Measurements from ENCODE around the gene DLX5. TPM values are rescaled to one million over a fixed set of nuclear protein-coding genes. Genes with fewer than 3 reads are reported as not detected.
"Not testable (repeated sequence)": the region's sequence is repeated elsewhere in the genome, so short reads cannot be mapped to it uniquely, and the experiment has no call there.

The DLX5 gene
- total RNA-seq = not detected

- ATAC-seq = no peak
- Mint-ChIP-seq H3K9me3 (ENCODE audit: low read depth) (no peaks in the 10 kb centered on the region), H3K27ac (peak within 1 kb of the TSS; percentile 64), H3K36me3 (peaks cover 3% of the 10 kb centered on the region), H3K27me3 (peaks cover 89% of the 10 kb centered on the region), H3K4me1 (peaks cover 25% of the 10 kb centered on the region), H3K4me3 (peak within 1 kb of the TSS; percentile 9)
- CTCF ChIA-PET = interaction anchor here (1.0 kb wide), 1 partner anchor 11 kb away, joined by 3 read pairs; no protein-coding TSS in a partner anchor
- DNase-seq = no peak
These were observed at the start of gene DLX5 for GRCh38 chr7:97024209-97025129. TSS of gene DLX5 (minus strand) at chr7:97024831. CDS start at chr7:97024623, 208 bp downstream.

- DNase-seq; CTCF ChIA-PET; H3K9me3 Mint-ChIP-seq (ENCODE audit: low read depth); H3K4me3 Mint-ChIP-seq; H3K36me3 Mint-ChIP-seq; H3K27ac Mint-ChIP-seq; ATAC-seq; H3K4me1 Mint-ChIP-seq: not testable (repeated sequence)
- H3K27me3 Mint-ChIP-seq = peaks cover 42% of the 10 kb centered on the region
These were observed 47.4 kb upstream of the DLX5 start for GRCh38 chr7:97072025-97072424.

DNA sequence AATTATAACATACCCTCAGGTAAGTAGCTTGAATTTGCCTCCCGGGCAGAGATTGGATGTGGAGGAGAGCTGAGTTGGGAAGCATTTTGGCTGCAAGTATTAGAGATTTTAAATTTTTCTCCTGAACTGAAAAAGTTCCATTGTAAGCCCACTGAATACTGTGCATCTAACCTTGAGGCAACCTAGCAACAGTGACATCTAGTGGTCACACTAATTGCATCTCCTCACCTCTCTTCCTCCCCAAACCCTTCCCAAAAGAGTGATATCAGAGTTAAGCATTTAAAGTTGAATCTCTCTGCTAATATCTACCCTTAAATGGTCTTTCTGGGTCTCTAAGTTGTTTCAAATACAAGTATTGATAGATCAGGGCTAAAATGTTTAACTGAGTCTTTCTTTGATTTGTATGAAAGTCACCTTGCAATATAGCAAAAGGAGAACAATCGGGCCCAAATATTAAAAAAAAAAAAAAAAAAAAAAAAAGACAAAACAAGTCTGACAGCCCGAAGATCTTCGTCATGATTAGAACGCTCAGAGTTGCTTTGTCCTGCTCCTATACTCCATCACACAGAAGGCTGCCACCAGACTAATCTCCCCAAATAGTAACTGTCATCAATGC, 40.4 kb upstream of the DLX5 start:
- Mint-ChIP-seq H3K36me3 (no peaks in the 10 kb centered on the region), H3K4me3 (no peak overlapping the region), H3K9me3 (ENCODE audit: low read depth) (no peaks in the 10 kb centered on the region), H3K4me1 (no peaks in the 10 kb centered on the region), H3K27ac (no peak overlapping the region), H3K27me3 (peaks cover 12% of the 10 kb centered on the region)
- DNase-seq (no peak), ATAC-seq (peak; percentile 63)
- CTCF ChIA-PET = interaction anchor here (0.9 to 1.2 kb wide), 4 partner anchors 11 to 39 kb away, joined by 3 to 4 read pairs (median 4); no protein-coding TSS in a partner anchor

GRCh38 chr7:97064020-97064419, 39.4 kb upstream of the DLX5 start:
- Mint-ChIP-seq H3K27me3 (peaks cover 9% of the 10 kb centered on the region), H3K36me3 (no peaks in the 10 kb centered on the region), H3K4me3 (no peak overlapping the region), H3K4me1 (no peaks in the 10 kb centered on the region), H3K9me3 (ENCODE audit: low read depth) (no peaks in the 10 kb centered on the region), H3K27ac (no peak overlapping the region)
- DNase-seq = no peak
- ATAC-seq = no peak
- CTCF ChIA-PET = interaction anchor here (0.7 to 1.2 kb wide), 3 partner anchors 10 to 36 kb away, joined by 3 to 4 read pairs (median 3); no protein-coding TSS in a partner anchor

- peaks cover 43% of the 10 kb centered on the region for H3K27me3 Mint-ChIP-seq
- H3K27ac Mint-ChIP-seq = no peak overlapping the region
- ATAC-seq = no peak
- no peak for DNase-seq
- H3K4me3 Mint-ChIP-seq = no peak overlapping the region
- no peaks in the 10 kb centered on the region for H3K36me3 Mint-ChIP-seq
- H3K9me3 Mint-ChIP-seq (ENCODE audit: low read depth) = no peaks in the 10 kb centered on the region
- CTCF ChIA-PET = no interaction called here
- no peaks in the 10 kb centered on the region for H3K4me1 Mint-ChIP-seq
These were observed 18.6 kb upstream of the DLX5 start for GRCh38 chr7:97043281-97043680.

GRCh38 chr7:97039374-97040065, 14.9 kb upstream of the DLX5 start:
- Mint-ChIP-seq H3K4me3 (no peak overlapping the region), H3K27me3 (peaks cover 46% of the 10 kb centered on the region), H3K36me3 (no peaks in the 10 kb centered on the region), H3K27ac (no peak overlapping the region), H3K4me1 (no peaks in the 10 kb centered on the region), H3K9me3 (ENCODE audit: low read depth) (no peaks in the 10 kb centered on the region)
- ATAC-seq (no peak), DNase-seq (no peak)
- CTCF ChIA-PET = no interaction called here

DNA sequence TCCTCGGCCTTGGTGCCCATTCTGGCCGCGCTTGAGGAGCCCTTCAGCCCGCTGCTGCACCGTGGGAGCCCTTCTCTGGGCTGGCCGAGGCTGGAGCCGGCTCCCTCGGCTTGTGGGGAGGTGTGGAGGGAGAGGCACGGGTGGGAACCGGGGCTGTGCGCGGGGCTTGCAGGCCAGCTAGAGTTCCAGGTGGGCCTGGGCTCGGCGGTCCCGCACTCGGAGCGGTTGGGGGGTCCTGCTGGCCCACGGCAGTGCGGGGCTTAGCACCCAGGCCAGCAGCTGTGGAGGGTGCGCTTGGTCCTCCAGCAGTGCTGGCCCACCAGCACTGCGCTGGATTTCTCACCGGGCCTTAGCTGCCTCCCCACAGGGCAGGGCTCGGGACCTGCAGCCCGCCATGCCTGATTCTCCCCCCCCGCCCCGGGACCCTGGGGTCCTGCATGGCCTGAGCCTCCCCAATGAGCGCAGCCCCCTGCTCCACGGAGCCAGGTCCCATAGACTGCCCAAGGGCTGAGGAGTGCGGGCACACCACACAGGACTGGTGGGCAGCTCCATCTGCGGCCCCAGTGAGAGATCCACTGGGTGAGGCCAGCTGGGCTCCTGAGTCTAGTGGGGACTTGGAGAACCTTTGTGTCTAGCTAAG, 9.7 kb upstream of the DLX5 start:
- H3K4me1 Mint-ChIP-seq; H3K9me3 Mint-ChIP-seq (ENCODE audit: low read depth); CTCF ChIA-PET; ATAC-seq; H3K4me3 Mint-ChIP-seq; DNase-seq; H3K36me3 Mint-ChIP-seq; H3K27ac Mint-ChIP-seq: not testable (repeated sequence)
- H3K27me3 Mint-ChIP-seq = peaks cover 26% of the 10 kb centered on the region

DNA sequence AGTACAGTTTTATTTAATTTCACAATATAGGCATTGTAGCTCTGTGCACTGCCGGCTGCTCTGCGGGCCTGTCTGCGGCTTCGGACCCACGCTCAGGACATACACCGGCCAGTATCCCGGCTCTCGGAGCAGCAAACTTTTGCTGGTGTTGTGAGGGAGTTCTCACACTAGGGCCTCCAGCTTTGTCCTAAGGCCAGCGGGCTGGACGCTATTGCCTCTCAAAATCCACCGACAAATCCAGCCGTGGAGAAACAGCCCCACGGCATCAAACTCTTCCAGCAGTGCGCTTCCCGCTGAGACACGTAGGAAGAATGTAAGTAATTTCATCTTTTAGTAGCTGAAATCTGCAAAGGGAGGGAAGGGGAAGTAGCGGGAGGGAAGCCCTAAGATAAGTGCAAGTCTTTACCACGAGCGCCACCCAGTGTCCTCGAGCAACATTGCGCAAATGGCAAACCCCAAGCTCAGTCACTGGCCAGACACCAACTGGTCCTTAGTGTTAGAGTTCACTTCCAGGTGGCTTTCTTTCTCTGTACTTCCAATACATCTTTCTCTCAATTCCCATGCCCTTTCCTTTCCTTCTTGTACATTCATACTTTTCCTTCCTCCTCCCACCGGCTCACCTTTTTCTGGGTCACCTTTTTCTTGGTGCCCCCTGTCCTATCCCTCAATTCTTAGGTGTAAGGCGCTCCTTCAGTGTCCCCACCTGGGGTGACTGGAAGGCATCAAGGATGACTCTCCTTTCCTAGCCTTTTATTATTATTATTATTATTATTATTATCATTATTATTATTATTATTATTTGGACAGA, 3.0 kb upstream of the DLX5 start:
- H3K9me3 Mint-ChIP-seq (ENCODE audit: low read depth) = no peaks in the 10 kb centered on the region
- H3K4me1 Mint-ChIP-seq = peaks cover 21% of the 10 kb centered on the region
- DNase-seq (peak; percentile 72), ATAC-seq (peak; percentile 80)
- H3K27me3 Mint-ChIP-seq = peaks cover 76% of the 10 kb centered on the region
- CTCF ChIA-PET = interaction anchor here (0.9 to 2.5 kb wide), 21 partner anchors 9 to 1114 kb away, joined by 3 to 26 read pairs (median 5); no protein-coding TSS in a partner anchor
- no peaks in the 10 kb centered on the region for H3K36me3 Mint-ChIP-seq
- H3K4me3 Mint-ChIP-seq = peak overlapping the region; percentile 51
- peak overlapping the region; percentile 48 for H3K27ac Mint-ChIP-seq

DNA sequence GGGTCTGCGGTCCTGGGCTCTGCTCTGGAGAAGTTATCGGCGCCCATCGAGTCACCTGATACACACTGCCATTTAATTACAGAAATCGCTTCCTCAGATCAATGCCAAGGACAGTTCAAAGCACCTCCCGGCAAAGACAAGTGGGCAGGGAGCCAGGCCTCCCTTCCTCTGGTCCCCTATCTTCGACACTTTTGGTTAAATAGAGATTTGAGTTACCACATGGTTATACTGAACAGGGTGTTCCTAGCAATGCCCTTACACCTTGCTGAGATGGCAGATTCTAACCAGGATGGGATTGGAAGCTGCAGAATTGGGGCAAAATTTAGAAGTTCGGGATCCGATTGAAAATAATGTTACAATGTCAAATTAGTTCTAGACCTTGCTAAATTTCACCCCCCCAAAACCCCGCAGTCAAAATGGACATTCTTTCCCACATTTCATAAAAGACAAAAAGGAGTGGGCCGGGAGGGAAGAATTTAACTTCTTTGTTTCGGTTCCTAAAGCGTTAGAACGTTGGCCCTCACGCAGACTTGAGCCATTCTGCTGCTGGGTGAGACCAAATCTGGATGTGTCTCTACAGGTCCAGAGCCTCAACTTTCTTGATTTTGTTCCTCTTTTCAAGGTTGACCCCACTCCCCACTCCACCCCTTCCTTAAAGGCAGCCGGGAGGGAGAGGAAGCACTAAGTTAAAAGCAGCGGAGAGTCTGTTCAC, 2.2 kb upstream of the DLX5 start:
- CTCF ChIA-PET = interaction anchor here (0.8 to 2.5 kb wide), 22 partner anchors 8 to 1114 kb away, joined by 3 to 26 read pairs (median 5); no protein-coding TSS in a partner anchor
- DNase-seq (no peak), ATAC-seq (no peak)
- Mint-ChIP-seq H3K4me1 (peaks cover 25% of the 10 kb centered on the region), H3K4me3 (no peak overlapping the region), H3K27me3 (peaks cover 78% of the 10 kb centered on the region), H3K27ac (no peak overlapping the region), H3K36me3 (peaks cover 3% of the 10 kb centered on the region), H3K9me3 (ENCODE audit: low read depth) (no peaks in the 10 kb centered on the region)

- Mint-ChIP-seq H3K4me1 (peaks cover 25% of the 10 kb centered on the region), H3K36me3 (peaks cover 3% of the 10 kb centered on the region), H3K27me3 (peaks cover 78% of the 10 kb centered on the region), H3K4me3 (no peak overlapping the region), H3K27ac (peak overlapping the region; percentile 2), H3K9me3 (ENCODE audit: low read depth) (no peaks in the 10 kb centered on the region)
- CTCF ChIA-PET = interaction anchor here (0.7 to 2.5 kb wide), 11 partner anchors 12 to 1094 kb away, joined by 3 to 16 read pairs (median 5); no protein-coding TSS in a partner anchor
- DNase-seq (no peak), ATAC-seq (no peak)
These were observed 1.5 kb upstream of the DLX5 start for GRCh38 chr7:97025983-97026714.

DNA sequence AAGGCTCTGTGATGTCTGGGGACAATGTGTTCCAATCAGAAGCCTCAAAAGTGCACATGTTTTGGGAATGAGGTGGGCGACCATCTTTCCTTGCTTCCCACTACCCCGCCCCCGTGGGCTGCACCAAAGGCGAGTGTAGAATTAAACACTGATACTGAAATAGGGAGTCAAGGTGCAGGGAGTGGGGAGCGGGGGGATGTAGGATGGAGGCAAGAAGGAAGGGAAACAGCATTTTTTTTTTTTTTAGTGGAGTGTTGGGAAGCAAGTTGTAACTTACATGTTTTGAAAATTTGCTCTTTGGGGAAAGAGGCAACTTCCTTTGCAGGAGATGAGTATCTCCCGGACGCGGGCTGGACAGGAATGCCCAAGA, 484 bp upstream of the DLX5 start:
- Mint-ChIP-seq H3K4me3 (no peak overlapping the region), H3K9me3 (ENCODE audit: low read depth) (no peaks in the 10 kb centered on the region), H3K4me1 (peaks cover 25% of the 10 kb centered on the region), H3K36me3 (peaks cover 3% of the 10 kb centered on the region), H3K27me3 (peaks cover 84% of the 10 kb centered on the region), H3K27ac (no peak overlapping the region)
- DNase-seq (no peak), ATAC-seq (no peak)
- CTCF ChIA-PET = no interaction called here

All from activated CD8-positive, alpha-beta memory T cell treated with anti-CD3 and anti-CD28 coated beads, Interleukin-2, amount 10 ng/mL, durations not matched to agents 7 days and 5 days (primary cell).